IPS-18a (cell line): ENCODE measurements around the gene HIPK4.

Source experiments
- H3K27ac ChIP-seq: one replicate; pipeline ENCODE4 v1.5.1; 2013; ENCODE audit warnings: low read length
- H3K27me3 ChIP-seq: one replicate; pipeline ENCODE4 v1.6.1; 2013; ENCODE audit warnings: mild to moderate bottlenecking, low read length; ENCODE audit not compliant: control insufficient read depth, insufficient read depth
- H3K36me3 ChIP-seq: one replicate; pipeline ENCODE4 v1.6.1; 2013; ENCODE audit warnings: low read depth, low read length; ENCODE audit not compliant: control insufficient read depth
- H3K4me1 ChIP-seq: one replicate; pipeline ENCODE4 v1.6.1; 2013; ENCODE audit warnings: low read depth, low read length; ENCODE audit not compliant: control insufficient read depth
- H3K4me3 ChIP-seq: one replicate; pipeline ENCODE4 v1.5.1; 2013; ENCODE audit warnings: low read length
- H3K9ac ChIP-seq: one replicate; pipeline ENCODE4 v1.6.1; 2013; ENCODE audit warnings: mild to moderate bottlenecking, low read length, moderate library complexity
- H3K9me3 ChIP-seq: one replicate; pipeline ENCODE4 v1.6.1; 2013; ENCODE audit warnings: low read depth, low read length; ENCODE audit not compliant: control insufficient read depth

Gene HIPK4

DNA sequence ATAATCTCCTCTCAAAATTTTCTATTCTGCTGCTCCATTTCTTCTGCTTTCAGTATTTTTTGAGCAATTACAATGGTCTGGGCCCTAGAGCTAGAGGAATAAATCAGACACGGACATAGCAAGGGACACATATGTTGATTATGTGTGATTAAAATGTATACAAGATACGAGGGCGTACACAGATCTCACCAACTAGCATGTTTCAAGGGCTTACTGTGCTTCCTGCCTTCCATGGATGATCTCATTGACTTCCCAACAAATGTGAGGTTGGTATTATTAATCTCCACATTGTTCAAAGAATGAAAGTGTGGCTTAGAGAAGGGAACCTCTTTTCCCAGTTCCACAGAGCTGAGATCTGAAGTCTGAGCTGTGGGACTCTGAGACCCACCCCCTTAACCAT, 32.3 kb downstream of the HIPK4 start:
- H3K4me1 ChIP-seq = no peaks in the 10 kb centered on the region
- no peak overlapping the region for H3K9ac ChIP-seq
- H3K4me3 ChIP-seq = no peak overlapping the region
- no peaks in the 10 kb centered on the region for H3K36me3 ChIP-seq
- H3K9me3 ChIP-seq = no peaks in the 10 kb centered on the region
- no peaks in the 10 kb centered on the region for H3K27me3 ChIP-seq
- H3K27ac ChIP-seq = no peak overlapping the region

DNA sequence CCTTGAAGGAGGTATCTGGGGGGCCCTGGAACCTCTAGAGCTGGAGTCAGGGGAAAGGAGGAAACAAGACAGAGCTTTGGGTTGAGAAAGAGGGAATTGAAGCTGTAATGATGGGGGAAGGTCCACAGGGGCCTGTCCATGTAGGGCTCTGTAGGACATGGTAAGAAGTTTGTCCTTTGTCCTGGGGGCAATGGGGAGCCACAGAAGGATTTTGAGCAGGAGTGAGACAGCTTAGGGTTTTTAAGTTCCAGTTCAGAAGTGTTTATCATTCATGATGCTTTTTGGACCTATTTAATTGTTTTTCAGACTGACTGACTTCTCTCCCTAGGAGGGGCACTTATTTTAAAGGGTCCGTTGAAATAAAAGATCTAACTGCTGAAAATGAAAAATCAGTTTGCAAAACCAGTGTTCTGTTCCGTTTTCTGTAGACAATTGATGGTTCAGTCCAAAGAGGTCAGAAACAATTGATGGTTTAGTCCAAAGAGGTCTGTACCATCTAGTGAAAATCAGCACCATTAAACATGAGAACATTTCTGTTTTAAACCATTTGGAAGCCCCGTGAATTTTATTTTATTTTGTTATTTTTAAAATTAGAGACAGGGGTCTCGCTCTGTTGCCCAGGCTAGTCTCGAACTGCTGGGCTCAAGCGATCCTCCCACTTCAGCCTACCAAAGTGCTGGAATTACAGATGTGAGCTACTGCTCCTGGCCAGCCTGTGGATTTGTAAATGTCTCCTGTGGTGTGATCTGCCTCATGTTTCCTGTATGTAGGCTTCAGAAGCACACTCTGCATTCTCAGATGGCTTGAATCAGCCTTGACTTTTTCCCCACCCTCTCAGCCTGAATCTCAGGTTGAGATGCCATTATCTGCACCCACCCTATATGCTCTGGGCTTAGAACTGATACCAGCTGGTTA, 33.0 kb downstream of the HIPK4 start:
- no peak overlapping the region for H3K4me3 ChIP-seq
- H3K9ac ChIP-seq = no peak overlapping the region
- no peak overlapping the region for H3K27ac ChIP-seq

GRCh38 chr19:40355975-40356680, 33.9 kb downstream of the HIPK4 start:
- H3K9me3 ChIP-seq = no peaks in the 10 kb centered on the region
- H3K4me3 ChIP-seq = no peak overlapping the region
- H3K9ac ChIP-seq = no peak overlapping the region
- H3K4me1 ChIP-seq = no peaks in the 10 kb centered on the region
- H3K27ac ChIP-seq = no peak overlapping the region
- H3K27me3 ChIP-seq = no peaks in the 10 kb centered on the region
- H3K36me3 ChIP-seq = no peaks in the 10 kb centered on the region

More for the DNA sequence above, 33.0 kb downstream of the HIPK4 start:
- no peaks in the 10 kb centered on the region for H3K27me3 ChIP-seq
- H3K36me3 ChIP-seq = no peaks in the 10 kb centered on the region
- H3K4me1 ChIP-seq = no peaks in the 10 kb centered on the region
- no peaks in the 10 kb centered on the region for H3K9me3 ChIP-seq

- Histone ChIP-seq H3K9me3 (no peaks in the 10 kb centered on the region), H3K36me3 (no peaks in the 10 kb centered on the region), H3K9ac (peak overlapping the region; percentile 50), H3K27ac (no peak overlapping the region), H3K27me3 (no peaks in the 10 kb centered on the region), H3K4me3 (peak overlapping the region; percentile 86), H3K4me1 (peaks cover 3% of the 10 kb centered on the region)
These were observed 40.9 kb downstream of the HIPK4 start for GRCh38 chr19:40348961-40349507.

DNA sequence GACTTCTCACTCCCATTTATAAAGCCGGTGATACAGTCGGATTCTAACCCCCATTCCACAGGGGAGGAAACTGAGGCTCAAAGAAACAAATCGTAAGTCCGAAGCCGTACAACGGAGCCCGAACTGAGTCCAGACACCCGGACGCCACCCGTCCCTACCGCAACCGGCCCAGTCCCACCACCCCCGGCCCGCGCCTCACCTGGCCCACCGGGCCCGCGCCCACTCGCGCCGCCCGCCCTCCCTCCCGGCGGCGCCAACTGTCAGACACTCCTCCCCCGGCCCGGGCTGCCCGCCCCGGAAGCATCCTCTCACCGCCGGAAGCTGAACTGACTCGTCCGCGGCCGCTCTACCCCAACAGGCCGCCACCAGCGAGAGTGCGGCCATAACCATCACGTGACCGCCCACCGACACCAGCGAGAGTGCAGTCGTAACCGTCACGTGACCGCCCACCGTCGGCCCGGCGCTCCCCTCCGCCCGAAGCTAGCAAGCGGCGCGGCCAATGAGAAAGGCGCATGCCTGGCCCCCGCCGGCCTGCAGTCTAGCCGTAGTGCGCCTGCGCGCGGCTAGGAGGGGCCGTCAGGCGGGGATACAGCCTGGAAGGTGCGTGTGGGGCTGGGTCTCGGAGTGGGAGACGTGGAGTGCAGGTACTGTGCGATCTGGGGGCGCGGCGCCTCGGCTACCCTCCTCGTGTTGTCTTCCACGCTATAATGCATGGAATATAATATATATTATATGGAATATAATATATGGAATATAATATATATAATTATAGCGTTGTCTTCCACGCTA, 41.7 kb downstream of the HIPK4 start, which contains the start of the genes C19orf47 and PLD3:
TSS of gene C19orf47 (minus strand) at position 273 of the 789 bp plus-strand sequence. CDS start 6,540 bp downstream, outside the sequence.
TSS of gene PLD3 (plus strand) at position 571 of the 789 bp plus-strand sequence. CDS start 17,789 bp downstream, outside the sequence.
- H3K27me3 ChIP-seq = no peaks in the 10 kb centered on the region
- H3K9me3 ChIP-seq = no peaks in the 10 kb centered on the region
- H3K4me3 ChIP-seq = peak within 1 kb of the TSS; percentile 94
- peaks cover under 1% of the 10 kb centered on the region for H3K36me3 ChIP-seq
- peaks cover 3% of the 10 kb centered on the region for H3K4me1 ChIP-seq
- H3K27ac ChIP-seq = no peak within 1 kb of the TSS
- H3K9ac ChIP-seq = peak within 1 kb of the TSS; percentile 70

- Histone ChIP-seq H3K4me1 (peaks cover 3% of the 10 kb centered on the region), H3K9me3 (no peaks in the 10 kb centered on the region), H3K27ac (no peak overlapping the region), H3K9ac (no peak overlapping the region), H3K36me3 (peaks cover 3% of the 10 kb centered on the region), H3K27me3 (no peaks in the 10 kb centered on the region), H3K4me3 (no peak overlapping the region)
These were observed 45.6 kb downstream of the HIPK4 start for GRCh38 chr19:40344422-40344821.

DNA sequence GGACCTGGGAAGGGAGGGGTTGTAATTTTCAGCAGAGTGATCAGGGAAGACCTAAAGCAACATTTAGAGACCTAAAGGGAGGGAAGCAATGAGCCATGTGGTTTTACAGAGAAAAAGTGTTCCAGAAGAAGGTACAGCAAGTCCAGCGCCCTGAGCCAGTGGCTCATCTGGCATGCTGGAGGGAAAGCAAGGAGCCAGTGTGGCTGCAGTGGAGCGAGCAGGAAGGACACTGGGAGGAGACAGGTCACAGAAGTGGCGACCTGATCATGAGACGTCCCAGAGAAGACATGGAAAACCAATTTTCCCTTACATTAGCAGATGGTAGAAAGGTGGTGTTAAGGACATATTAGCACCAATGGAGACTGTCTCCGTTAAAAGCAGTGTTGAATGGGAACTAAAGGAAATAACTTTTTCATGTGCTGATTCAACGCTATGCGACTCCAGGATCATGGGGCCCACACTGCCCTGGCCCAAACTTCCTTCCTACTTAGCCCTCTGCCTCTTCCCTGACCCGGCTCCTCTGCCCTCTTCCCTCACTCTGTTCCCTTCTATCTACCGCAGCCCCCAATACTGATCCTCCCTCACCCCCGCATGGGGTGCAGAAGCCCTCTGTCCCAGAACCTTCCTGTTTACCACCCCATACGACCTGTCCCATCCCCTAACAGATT, 47.2 kb downstream of the HIPK4 start:
- H3K27ac ChIP-seq = no peak overlapping the region
- no peak overlapping the region for H3K9ac ChIP-seq
- H3K4me3 ChIP-seq = no peak overlapping the region
- no peaks in the 10 kb centered on the region for H3K9me3 ChIP-seq
- H3K27me3 ChIP-seq = no peaks in the 10 kb centered on the region
- H3K36me3 ChIP-seq = peaks cover 8% of the 10 kb centered on the region
- no peaks in the 10 kb centered on the region for H3K4me1 ChIP-seq

GRCh38 chr19:40341601-40342482, 48.1 kb downstream of the HIPK4 start:
- Histone ChIP-seq H3K36me3 (peaks cover 8% of the 10 kb centered on the region), H3K4me1 (no peaks in the 10 kb centered on the region), H3K27ac (no peak overlapping the region), H3K4me3 (no peak overlapping the region), H3K9me3 (no peaks in the 10 kb centered on the region), H3K9ac (no peak overlapping the region), H3K27me3 (no peaks in the 10 kb centered on the region)

GRCh38 chr19:40339018-40339728, 50.8 kb downstream of the HIPK4 start:
- no peak overlapping the region for H3K9ac ChIP-seq
- H3K27ac ChIP-seq = no peak overlapping the region
- no peaks in the 10 kb centered on the region for H3K27me3 ChIP-seq
- H3K4me1 ChIP-seq = no peaks in the 10 kb centered on the region
- peaks cover 13% of the 10 kb centered on the region for H3K36me3 ChIP-seq
- no peaks in the 10 kb centered on the region for H3K9me3 ChIP-seq
- no peak overlapping the region for H3K4me3 ChIP-seq
